Measurements from ENCODE around the gene HSD17B7. TPM values are rescaled to one million over a fixed set of nuclear protein-coding genes. Genes with fewer than 3 reads are reported as not detected.
A peak's percentile ranks its signal among the peaks of the same experiment; 100 is the strongest.

HSD17B7 gene
- polyA plus RNA-seq, 1 donor from 2014 or later: 75.5 TPM

DNA sequence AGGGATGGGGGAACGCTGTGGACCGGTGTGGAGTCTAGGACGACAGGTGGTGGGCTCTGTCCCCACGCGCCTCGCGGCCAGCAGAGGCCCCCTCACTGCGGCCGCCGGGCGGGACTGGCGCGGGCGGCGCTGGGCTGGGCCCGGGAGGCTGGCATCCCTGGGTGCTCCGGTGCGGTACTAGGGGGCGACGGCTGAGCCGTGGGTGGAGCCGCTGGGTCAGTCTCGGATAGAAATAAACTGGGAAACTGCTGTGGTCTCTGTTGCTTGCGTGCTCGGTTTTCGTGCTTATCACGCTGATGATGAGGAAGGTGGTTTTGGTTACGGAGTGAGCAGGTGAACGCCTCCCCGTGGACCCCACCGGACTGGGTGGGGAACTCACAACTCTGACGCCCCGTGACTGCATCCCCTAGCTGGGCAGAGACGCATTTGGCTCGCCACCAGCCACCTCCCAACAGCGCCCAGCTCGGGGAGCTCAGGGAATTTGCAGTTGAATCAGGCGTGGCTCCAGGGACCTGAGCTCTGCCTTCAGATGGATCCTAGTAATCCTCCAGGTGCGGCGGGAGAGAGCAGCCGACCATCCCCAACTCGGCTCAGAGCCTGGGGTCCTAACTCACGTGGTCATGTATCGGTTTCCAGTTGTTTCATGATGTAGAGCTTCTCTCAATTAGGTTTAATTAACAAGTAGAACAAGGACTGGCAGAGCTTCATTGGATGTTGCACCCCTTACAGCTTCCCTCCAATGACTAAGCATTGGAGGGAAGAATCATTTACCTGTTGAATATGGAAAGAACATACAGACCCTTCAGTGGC, 32.1 kb downstream of the HSD17B7 start:
- Histone ChIP-seq H3F3A (ENCODE audit: insufficient read depth, low read length, poor library complexity, severe bottlenecking) (no peaks in the 10 kb centered on the region), H3K27ac (ENCODE audit: low read length) (no peak overlapping the region), H3K27me3 (ENCODE audit: insufficient read depth, low read depth, low read length) (peaks cover 5% of the 10 kb centered on the region), H3K36me3 (ENCODE audit: insufficient read depth, low read length) (no peaks in the 10 kb centered on the region), H2AFZ (ENCODE audit: low read depth, low read length) (no peak overlapping the region), H3K79me2 (replicated peaks; ENCODE audit: insufficient read depth, low read length) (no peaks in the 10 kb centered on the region), H3K9me2 (ENCODE audit: insufficient read depth, low read length) (no peaks in the 10 kb centered on the region), H4K20me1 (ENCODE audit: insufficient read depth) (no peaks in the 10 kb centered on the region), H3K9me3 (ENCODE audit: low read length) (no peaks in the 10 kb centered on the region), H3K4me2 (ENCODE audit: low read length) (no peak overlapping the region), H3K9ac (ENCODE audit: low read length) (no peak overlapping the region), H3K4me3 (ENCODE audit: low read length) (peak overlapping the region; percentile 63)
- no peak for TF ChIP-seq EZH2 (IDR thresholded peaks at IDR 0.05; ENCODE audit: borderline replicate concordance, insufficient read depth, low read length, poor library complexity, severe bottlenecking)
- TF ChIP-seq, protein P1, sequence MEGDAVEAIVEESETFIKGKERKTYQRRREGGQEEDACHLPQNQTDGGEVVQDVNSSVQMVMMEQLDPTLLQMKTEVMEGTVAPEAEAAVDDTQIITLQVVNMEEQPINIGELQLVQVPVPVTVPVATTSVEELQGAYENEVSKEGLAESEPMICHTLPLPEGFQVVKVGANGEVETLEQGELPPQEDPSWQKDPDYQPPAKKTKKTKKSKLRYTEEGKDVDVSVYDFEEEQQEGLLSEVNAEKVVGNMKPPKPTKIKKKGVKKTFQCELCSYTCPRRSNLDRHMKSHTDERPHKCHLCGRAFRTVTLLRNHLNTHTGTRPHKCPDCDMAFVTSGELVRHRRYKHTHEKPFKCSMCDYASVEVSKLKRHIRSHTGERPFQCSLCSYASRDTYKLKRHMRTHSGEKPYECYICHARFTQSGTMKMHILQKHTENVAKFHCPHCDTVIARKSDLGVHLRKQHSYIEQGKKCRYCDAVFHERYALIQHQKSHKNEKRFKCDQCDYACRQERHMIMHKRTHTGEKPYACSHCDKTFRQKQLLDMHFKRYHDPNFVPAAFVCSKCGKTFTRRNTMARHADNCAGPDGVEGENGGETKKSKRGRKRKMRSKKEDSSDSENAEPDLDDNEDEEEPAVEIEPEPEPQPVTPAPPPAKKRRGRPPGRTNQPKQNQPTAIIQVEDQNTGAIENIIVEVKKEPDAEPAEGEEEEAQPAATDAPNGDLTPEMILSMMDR (IDR thresholded peaks at IDR 0.05; ENCODE audit: poor library complexity, severe bottlenecking): peak; percentile 45

DNA sequence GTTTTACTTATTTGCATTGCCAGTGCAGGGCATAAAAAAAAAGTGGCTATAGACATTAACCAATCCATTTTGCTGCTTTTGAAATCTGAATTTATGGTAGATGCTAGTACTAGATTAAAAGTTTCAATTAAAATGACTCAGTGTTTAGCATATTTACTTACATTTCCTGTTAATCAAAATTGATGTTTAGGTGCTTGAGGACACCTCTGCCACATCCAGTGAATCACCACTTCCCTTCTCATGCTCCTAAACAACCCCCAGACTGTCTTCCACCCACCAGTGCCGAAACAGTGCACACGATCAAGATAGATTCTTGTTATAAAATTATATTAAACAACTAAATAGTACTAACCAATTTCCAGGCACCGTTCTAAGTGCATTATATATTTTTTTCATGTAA, 32.7 kb downstream of the HSD17B7 start:
- Histone ChIP-seq H3K4me3 (ENCODE audit: low read length) (no peak overlapping the region), H3K4me2 (ENCODE audit: low read length) (no peak overlapping the region), H4K20me1 (ENCODE audit: insufficient read depth) (no peaks in the 10 kb centered on the region), H3K36me3 (ENCODE audit: insufficient read depth, low read length) (no peaks in the 10 kb centered on the region), H3K9ac (ENCODE audit: low read length) (no peak overlapping the region), H3K27me3 (ENCODE audit: insufficient read depth, low read depth, low read length) (peaks cover 5% of the 10 kb centered on the region), H2AFZ (ENCODE audit: low read depth, low read length) (no peak overlapping the region), H3K79me2 (replicated peaks; ENCODE audit: insufficient read depth, low read length) (no peaks in the 10 kb centered on the region), H3K9me3 (ENCODE audit: low read length) (no peaks in the 10 kb centered on the region), H3K27ac (ENCODE audit: low read length) (no peak overlapping the region), H3K9me2 (ENCODE audit: insufficient read depth, low read length) (no peaks in the 10 kb centered on the region), H3F3A (ENCODE audit: insufficient read depth, low read length, poor library complexity, severe bottlenecking) (no peaks in the 10 kb centered on the region)
- no peak for TF ChIP-seq POLR2AphosphoS5 (IDR thresholded peaks at IDR 0.05)
- TF ChIP-seq EZH2 (IDR thresholded peaks at IDR 0.05; ENCODE audit: borderline replicate concordance, insufficient read depth, low read length, poor library complexity, severe bottlenecking): no peak

GRCh38 chr1:162823771-162824525, 33.4 kb downstream of the HSD17B7 start:
- H2AFZ ChIP-seq (ENCODE audit: low read depth, low read length): no peak overlapping the region
- H3K4me2 ChIP-seq (ENCODE audit: low read length): no peak overlapping the region
- no peaks in the 10 kb centered on the region for H3K9me2 ChIP-seq (ENCODE audit: insufficient read depth, low read length)
- no peak overlapping the region for H3K4me3 ChIP-seq (ENCODE audit: low read length)
- H3K9ac ChIP-seq (ENCODE audit: low read length): no peak overlapping the region
- H4K20me1 ChIP-seq (ENCODE audit: insufficient read depth): no peaks in the 10 kb centered on the region
- no peak overlapping the region for H3K27ac ChIP-seq (ENCODE audit: low read length)
- TF ChIP-seq TAF1 (IDR thresholded peaks at IDR 0.05; ENCODE audit: low read depth) (no peak), EP300 (conservative IDR thresholded peaks at IDR 0.05; ENCODE audit: poor library complexity, severe bottlenecking) (no peak), EZH2 (IDR thresholded peaks at IDR 0.05; ENCODE audit: borderline replicate concordance, insufficient read depth, low read length, poor library complexity, severe bottlenecking) (no peak), RAD21 (conservative IDR thresholded peaks at IDR 0.05) (no peak)
- H3K27me3 ChIP-seq (ENCODE audit: insufficient read depth, low read depth, low read length): peaks cover 5% of the 10 kb centered on the region
- no peaks in the 10 kb centered on the region for H3K36me3 ChIP-seq (ENCODE audit: insufficient read depth, low read length)
- H3F3A ChIP-seq (ENCODE audit: insufficient read depth, low read length, poor library complexity, severe bottlenecking): no peaks in the 10 kb centered on the region
- no peaks in the 10 kb centered on the region for H3K9me3 ChIP-seq (ENCODE audit: low read length)
- H3K79me2 ChIP-seq (replicated peaks; ENCODE audit: insufficient read depth, low read length): no peaks in the 10 kb centered on the region

Data from neural cell (in vitro differentiated cells).